Measurements from ENCODE around the gene PABPN1.

DNA sequence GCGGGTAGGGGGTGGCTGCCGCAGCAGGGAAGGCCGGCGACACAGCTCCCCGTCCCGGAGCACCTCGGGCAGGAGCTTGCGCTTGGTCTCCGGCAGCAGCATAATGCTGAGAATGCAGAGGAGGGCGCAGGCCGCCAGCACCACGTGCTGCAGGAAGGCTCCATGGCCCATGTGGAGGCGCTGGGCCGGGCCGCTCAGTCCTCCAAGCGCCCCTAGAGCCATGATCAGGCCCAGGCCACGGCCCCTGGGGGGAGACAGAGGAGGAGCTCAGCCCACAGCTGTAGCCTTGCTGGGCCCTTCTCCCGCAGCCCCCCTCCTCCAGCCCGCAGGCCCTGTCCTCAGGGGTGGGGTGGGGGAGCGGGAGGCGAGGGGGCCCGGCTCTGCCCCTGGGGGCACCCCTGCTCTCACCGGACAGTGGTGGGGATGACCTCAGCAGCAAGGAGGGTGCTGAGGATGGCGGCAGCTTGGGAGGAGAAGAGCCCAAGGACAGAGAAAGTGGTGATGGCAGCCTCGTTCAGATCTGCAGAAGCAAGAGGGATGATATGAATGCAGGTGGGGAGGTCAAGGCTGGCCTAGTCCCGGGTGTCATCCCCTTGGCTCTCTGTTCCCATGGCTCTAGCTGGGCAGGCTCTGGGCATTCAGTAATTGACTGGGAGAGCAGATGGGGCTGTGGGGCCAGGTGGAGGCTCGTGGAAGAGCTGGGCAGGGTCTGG is 25.6 kb downstream of the PABPN1 start:
- TF ChIP-seq, protein P1, sequence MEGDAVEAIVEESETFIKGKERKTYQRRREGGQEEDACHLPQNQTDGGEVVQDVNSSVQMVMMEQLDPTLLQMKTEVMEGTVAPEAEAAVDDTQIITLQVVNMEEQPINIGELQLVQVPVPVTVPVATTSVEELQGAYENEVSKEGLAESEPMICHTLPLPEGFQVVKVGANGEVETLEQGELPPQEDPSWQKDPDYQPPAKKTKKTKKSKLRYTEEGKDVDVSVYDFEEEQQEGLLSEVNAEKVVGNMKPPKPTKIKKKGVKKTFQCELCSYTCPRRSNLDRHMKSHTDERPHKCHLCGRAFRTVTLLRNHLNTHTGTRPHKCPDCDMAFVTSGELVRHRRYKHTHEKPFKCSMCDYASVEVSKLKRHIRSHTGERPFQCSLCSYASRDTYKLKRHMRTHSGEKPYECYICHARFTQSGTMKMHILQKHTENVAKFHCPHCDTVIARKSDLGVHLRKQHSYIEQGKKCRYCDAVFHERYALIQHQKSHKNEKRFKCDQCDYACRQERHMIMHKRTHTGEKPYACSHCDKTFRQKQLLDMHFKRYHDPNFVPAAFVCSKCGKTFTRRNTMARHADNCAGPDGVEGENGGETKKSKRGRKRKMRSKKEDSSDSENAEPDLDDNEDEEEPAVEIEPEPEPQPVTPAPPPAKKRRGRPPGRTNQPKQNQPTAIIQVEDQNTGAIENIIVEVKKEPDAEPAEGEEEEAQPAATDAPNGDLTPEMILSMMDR (IDR thresholded peaks at IDR 0.05): no peak
- TF ChIP-seq POLR2A (IDR thresholded peaks at IDR 0.05): no peak

Measured in testis (tissue), 2 donors.